Fibroblast of mammary gland (primary cell): ENCODE results near the gene CCL22.

Experiments used
- DNase-seq: peaks from one replicate; pipeline ENCODE4 v3.0.0-alpha.2; 2010; ENCODE audit warnings: low read depth
- H3K4me3 ChIP-seq: 2 replicates; pipeline ENCODE4 v1.5.1; 2011; ENCODE audit warnings: low read depth, mild to moderate bottlenecking, low read length, moderate library complexity; ENCODE audit not compliant: control insufficient read depth
- TF ChIP-seq, protein P1 (sequence below): conservative IDR thresholded peaks from 2 replicates; pipeline ENCODE4 v1.5.1; 2011; ENCODE audit warnings: low read depth, low read length, inconsistent platforms; ENCODE audit not compliant: control insufficient read depth, insufficient read depth

Gene CCL22

DNA sequence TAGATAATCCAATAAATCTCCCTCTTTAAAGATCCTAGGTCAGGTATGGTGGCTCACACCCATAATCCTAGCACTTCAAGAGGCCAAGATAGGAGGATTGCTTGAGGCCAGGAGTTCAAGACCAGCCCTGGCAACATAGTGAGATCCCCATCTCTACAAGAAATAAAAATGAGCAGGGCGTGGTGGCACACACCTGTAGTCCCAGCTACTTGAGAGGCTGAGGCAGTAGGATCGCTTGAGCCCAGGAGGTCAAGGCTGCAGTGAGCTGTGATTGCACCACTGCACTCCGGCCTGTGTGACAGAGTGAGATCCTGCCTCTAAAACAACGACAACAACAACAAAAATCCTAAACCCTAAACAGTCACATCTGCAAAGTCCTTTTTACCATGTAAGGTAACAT lies 2.0 kb upstream of the CCL22 start:
- no peak for DNase-seq
- TF ChIP-seq, protein P1, sequence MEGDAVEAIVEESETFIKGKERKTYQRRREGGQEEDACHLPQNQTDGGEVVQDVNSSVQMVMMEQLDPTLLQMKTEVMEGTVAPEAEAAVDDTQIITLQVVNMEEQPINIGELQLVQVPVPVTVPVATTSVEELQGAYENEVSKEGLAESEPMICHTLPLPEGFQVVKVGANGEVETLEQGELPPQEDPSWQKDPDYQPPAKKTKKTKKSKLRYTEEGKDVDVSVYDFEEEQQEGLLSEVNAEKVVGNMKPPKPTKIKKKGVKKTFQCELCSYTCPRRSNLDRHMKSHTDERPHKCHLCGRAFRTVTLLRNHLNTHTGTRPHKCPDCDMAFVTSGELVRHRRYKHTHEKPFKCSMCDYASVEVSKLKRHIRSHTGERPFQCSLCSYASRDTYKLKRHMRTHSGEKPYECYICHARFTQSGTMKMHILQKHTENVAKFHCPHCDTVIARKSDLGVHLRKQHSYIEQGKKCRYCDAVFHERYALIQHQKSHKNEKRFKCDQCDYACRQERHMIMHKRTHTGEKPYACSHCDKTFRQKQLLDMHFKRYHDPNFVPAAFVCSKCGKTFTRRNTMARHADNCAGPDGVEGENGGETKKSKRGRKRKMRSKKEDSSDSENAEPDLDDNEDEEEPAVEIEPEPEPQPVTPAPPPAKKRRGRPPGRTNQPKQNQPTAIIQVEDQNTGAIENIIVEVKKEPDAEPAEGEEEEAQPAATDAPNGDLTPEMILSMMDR, result no peak

DNA sequence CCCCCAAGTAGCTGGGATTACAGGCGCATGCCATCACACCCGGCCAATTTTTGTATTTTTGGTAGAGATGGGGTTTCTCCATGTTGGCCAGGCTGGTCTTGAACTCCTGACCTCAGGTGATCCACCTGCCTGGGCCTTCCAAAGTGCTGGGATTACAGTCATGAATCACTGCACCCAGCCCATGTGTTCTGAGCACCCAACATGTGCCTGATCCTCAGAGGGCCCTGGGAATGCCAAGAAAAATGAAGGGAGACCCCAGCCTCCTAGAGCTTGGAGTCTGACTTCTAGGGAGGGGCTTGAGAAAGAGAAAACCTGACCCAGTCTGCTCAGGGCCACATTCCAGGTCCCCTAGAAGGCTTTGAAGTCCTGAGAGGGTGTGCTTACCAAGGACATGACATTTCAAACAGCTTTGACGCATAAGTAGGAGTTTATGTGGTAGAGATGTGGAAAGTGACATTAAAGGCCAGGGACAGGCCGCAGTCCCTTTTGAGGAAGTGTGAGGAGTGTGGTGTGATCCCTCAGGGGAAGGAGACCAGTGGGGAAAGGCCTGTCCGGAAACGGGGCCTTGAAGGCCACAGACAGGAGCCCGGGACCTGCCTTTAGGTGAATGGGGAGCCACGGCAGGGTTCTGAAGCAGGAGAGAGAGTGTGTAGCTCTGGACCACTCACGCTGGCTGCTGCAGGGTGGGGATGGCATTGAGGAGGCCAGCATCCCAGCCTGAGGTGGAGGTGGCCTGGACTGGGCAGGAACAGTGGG lies 1.1 kb upstream of the CCL22 start:
- H3K4me3 ChIP-seq, result no peak overlapping the region
- TF ChIP-seq, protein P1, result no peak
- no peak for DNase-seq

More for the DNA sequence above, 2.0 kb upstream of the CCL22 start:
- no peak overlapping the region for H3K4me3 ChIP-seq

DNA sequence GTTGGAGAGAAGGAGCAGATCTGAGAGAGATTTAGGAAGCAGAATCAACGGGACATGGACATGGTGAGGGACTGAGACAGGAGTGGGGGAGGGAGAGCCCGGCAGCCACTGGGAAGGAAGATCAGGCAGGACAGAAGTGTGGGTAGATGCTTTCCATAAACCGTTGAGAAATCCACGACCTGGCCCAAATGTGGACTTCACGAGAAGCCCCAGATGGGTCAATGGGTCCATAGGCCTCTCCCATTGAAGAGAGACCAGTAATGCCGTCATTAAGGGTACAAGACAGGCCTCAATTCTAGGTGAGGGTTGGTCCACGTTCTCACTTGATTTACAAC lies 530 bp upstream of the CCL22 start:
- DNase-seq, result no peak
- TF ChIP-seq, protein P1, result no peak
- no peak overlapping the region for H3K4me3 ChIP-seq

DNA sequence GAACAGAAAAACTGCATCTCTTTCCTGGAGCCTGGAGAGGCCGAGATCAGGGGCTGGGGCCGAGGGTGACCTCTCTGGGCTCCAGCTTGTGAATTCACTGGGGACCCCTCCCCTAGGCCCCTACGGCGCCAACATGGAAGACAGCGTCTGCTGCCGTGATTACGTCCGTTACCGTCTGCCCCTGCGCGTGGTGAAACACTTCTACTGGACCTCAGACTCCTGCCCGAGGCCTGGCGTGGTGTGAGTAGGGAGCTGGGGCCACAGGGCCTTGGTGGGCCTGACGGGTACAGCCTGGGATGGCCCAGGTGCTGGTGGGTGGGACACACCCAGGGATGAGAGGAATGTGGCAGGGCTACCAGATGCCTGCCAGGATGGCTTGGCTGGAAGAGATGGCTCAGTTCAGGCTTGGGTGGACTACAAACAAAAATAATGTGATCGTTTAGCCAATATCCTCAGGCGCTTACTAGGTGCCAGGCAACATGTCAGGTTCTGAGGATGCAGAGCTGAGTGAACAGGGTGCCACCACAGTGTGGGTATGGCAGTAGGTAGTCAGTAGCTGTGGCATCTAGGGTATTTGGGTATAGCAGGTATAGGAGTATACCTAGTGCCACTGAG lies 1.8 kb downstream of the CCL22 start:
- TF ChIP-seq, protein P1, result no peak
- no peak overlapping the region for H3K4me3 ChIP-seq
- no peak for DNase-seq

DNA sequence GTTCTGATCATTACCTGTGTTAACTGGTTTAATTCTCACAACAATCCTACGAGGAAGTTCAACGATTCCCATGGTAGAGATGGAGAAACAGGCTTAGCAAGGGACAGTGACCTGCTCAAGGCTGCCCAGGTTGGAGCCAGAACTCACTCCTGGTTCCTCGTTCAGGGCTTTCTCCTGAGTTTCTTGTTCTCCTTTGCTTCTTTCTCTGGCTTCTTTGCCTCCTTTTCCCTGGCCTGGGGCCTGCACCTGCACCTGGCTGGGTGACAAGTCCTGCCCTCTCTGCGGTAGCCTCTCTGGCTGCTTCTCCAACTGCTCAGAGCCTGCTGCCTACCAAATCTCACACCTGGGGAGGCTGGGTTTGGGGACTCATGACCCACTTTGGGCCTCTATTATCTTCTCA lies 2.8 kb downstream of the CCL22 start:
- no peak for DNase-seq
- TF ChIP-seq, protein P1, result no peak
- H3K4me3 ChIP-seq, result no peak overlapping the region

DNA sequence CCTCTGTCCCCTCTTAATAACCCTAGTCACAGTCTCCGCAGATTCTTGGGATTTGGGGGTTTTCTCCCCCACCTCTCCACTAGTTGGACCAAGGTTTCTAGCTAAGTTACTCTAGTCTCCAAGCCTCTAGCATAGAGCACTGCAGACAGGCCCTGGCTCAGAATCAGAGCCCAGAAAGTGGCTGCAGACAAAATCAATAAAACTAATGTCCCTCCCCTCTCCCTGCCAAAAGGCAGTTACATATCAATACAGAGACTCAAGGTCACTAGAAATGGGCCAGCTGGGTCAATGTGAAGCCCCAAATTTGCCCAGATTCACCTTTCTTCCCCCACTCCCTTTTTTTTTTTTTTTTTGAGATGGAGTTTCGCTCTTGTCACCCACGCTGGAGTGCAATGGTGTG lies 5.6 kb downstream of the CCL22 start:
- no peak for DNase-seq
- H3K4me3 ChIP-seq, result no peak overlapping the region
- TF ChIP-seq, protein P1, result no peak
